ENCODE measurements around the gene CRYBB3. TPM values are rescaled to one million over a fixed set of nuclear protein-coding genes. Genes with fewer than 3 reads are reported as not detected.

Gene CRYBB3
- total and polyA plus RNA-seq, 11 donors: 0.36 to 0.37 TPM; not detected in 9

GRCh38 chr22:25161916-25162530, 37.6 kb upstream of the CRYBB3 start:
- Histone ChIP-seq H3K27ac (no peak overlapping the region), H3K9me3 (no peaks in the 10 kb centered on the region), H3K27me3 (no peaks in the 10 kb centered on the region), H3K36me3 (no peaks in the 10 kb centered on the region), H3K4me1 (peaks cover 0 to 24% (median 6%) of the 10 kb centered on the region in 12 donors), H3K4me3 (no peak overlapping the region)
- intact Hi-C loops (cut with DNase I): no loop called here
- ATAC-seq: no peak
- no peak for TF ChIP-seq CTCF (IDR thresholded peaks at IDR 0.05)
- no peak for TF ChIP-seq POLR2A (IDR thresholded peaks at IDR 0.05)
- no peak for DNase-seq
- 91 to 94% (median 92%) methylated on average over 6 of the region's 6 CpGs for WGBS, 4 donors

GRCh38 chr22:25162561-25162960, 37.1 kb upstream of the CRYBB3 start:
- TF ChIP-seq CTCF (IDR thresholded peaks at IDR 0.05) (no peak), POLR2A (IDR thresholded peaks at IDR 0.05) (no peak)
- Histone ChIP-seq H3K4me1 (peaks cover 0 to 20% (median 4%) of the 10 kb centered on the region in 12 donors), H3K27me3 (no peaks in the 10 kb centered on the region), H3K36me3 (no peaks in the 10 kb centered on the region), H3K9me3 (no peaks in the 10 kb centered on the region), H3K27ac (no peak overlapping the region), H3K4me3 (no peak overlapping the region)
- ATAC-seq (no peak), DNase-seq (no peak)
- intact Hi-C loops (cut with DNase I): no loop called here
- WGBS, 4 donors: 90 to 96% (median 94%) methylated on average over 1 of the region's 1 CpG

- intact Hi-C loops (cut with DNase I): loop anchor here in 4 of 10 donors (2.0 to 5.0 kb wide), 2 partner anchors 53 kb away; no protein-coding TSS in a partner anchor
- ATAC-seq (no peak), DNase-seq (no peak)
- Histone ChIP-seq H3K4me3 (no peak overlapping the region), H3K9me3 (no peaks in the 10 kb centered on the region), H3K4me1 (peaks cover 0 to 6% (median 0%) of the 10 kb centered on the region in 12 donors), H3K36me3 (peaks cover 0 to 4% (median 1%) of the 10 kb centered on the region in 9 donors), H3K27ac (peak overlapping the region in 1 of 12 donors; percentile 24), H3K27me3 (no peaks in the 10 kb centered on the region)
- WGBS, 4 donors: 94 to 97% (median 96%) methylated on average over 10 of the region's 10 CpGs
- TF ChIP-seq POLR2A (IDR thresholded peaks at IDR 0.05) (no peak), CTCF (IDR thresholded peaks at IDR 0.05) (no peak)
Measured at GRCh38 chr22:25165785-25166184, 33.9 kb upstream of the CRYBB3 start.

GRCh38 chr22:25166266-25167040, 33.2 kb upstream of the CRYBB3 start:
- DNase-seq (no peak), ATAC-seq (no peak)
- Histone ChIP-seq H3K4me1 (peaks cover 0 to 6% (median 0%) of the 10 kb centered on the region in 12 donors), H3K27ac (no peak overlapping the region), H3K36me3 (peaks cover 0 to 9% (median 5%) of the 10 kb centered on the region in 9 donors), H3K4me3 (no peak overlapping the region), H3K9me3 (no peaks in the 10 kb centered on the region), H3K27me3 (no peaks in the 10 kb centered on the region)
- 83 to 90% (median 88%) methylated on average over 7 to 9 of the region's 9 CpGs for whole genome bisulfite sequencing, 4 donors
- intact Hi-C loops (cut with DNase I): loop anchor here in 3 of 10 donors (2.0 to 5.0 kb wide), 2 partner anchors 54 kb away; no protein-coding TSS in a partner anchor
- TF ChIP-seq POLR2A (IDR thresholded peaks at IDR 0.05): no peak
- TF ChIP-seq CTCF (IDR thresholded peaks at IDR 0.05): no peak

All from heart left ventricle (tissue), 16 donors.